ENCODE measurements around the gene TDRD9.
"Not testable (repeated sequence)": the region's sequence is repeated elsewhere in the genome, so short reads cannot be mapped to it uniquely, and the experiment has no call there.

TDRD9 gene, protein sequence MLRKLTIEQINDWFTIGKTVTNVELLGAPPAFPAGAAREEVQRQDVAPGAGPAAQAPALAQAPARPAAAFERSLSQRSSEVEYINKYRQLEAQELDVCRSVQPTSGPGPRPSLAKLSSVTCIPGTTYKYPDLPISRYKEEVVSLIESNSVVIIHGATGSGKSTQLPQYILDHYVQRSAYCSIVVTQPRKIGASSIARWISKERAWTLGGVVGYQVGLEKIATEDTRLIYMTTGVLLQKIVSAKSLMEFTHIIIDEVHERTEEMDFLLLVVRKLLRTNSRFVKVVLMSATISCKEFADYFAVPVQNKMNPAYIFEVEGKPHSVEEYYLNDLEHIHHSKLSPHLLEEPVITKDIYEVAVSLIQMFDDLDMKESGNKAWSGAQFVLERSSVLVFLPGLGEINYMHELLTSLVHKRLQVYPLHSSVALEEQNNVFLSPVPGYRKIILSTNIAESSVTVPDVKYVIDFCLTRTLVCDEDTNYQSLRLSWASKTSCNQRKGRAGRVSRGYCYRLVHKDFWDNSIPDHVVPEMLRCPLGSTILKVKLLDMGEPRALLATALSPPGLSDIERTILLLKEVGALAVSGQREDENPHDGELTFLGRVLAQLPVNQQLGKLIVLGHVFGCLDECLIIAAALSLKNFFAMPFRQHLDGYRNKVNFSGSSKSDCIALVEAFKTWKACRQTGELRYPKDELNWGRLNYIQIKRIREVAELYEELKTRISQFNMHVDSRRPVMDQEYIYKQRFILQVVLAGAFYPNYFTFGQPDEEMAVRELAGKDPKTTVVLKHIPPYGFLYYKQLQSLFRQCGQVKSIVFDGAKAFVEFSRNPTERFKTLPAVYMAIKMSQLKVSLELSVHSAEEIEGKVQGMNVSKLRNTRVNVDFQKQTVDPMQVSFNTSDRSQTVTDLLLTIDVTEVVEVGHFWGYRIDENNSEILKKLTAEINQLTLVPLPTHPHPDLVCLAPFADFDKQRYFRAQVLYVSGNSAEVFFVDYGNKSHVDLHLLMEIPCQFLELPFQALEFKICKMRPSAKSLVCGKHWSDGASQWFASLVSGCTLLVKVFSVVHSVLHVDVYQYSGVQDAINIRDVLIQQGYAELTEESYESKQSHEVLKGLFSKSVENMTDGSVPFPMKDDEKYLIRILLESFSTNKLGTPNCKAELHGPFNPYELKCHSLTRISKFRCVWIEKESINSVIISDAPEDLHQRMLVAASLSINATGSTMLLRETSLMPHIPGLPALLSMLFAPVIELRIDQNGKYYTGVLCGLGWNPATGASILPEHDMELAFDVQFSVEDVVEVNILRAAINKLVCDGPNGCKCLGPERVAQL (N-terminal part only)

GRCh38 chr14:103928011-103928890 is at the start of gene TDRD9:
TDRD9 (plus strand) TSS chr14:103928456; CDS start chr14:103928510, 54 bp downstream.
- DNase-seq (ENCODE audit: low read depth in 2 of 2): no peak

- DNase-seq (ENCODE audit: low read depth in 2 of 2): no peak
Observed at GRCh38 chr14:103879118-103879569, 49.1 kb upstream of the TDRD9 start.

DNA sequence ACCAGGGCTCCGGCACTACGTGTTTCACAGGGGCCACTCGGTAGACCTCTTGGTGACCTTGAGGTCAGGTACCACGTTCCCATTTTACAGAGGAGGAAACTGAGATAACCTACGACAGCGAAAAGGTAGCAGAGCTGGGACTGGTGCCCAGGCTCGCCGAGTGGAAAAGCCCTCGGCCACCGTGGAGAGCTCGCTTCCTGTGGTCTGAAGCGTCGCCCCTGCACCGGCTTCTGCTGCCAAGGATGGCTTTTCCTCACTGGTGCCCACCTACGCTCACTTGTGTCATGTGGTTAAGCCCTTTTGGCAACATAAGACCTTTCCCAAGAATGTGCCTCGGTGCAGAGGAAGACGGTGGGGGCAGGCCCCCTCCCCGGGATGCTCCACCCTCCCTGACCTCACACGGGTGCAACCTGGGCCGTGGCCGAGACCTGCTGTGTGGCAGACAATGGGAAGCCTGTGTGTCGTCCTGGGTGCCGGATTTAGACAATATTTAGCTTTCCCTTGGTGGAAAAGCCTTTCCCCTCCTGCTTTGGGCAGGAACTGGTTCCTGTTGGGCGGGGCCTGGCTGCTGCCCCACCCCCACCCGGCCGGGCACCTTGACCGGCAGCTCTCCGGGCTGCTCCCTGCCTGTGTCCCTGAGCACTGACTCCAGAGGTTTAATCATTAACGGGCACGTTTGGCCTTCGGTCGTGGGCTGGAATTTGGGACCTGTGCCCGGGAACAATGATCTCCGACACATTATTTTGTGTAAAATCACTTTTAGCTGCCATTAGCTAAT is 48.5 kb upstream of the TDRD9 start:
- no peak for DNase-seq (ENCODE audit: low read depth in 2 of 2)

GRCh38 chr14:103880348-103881267 is 47.6 kb upstream of the TDRD9 start:
- no peak for DNase-seq (ENCODE audit: low read depth in 2 of 2)

DNA sequence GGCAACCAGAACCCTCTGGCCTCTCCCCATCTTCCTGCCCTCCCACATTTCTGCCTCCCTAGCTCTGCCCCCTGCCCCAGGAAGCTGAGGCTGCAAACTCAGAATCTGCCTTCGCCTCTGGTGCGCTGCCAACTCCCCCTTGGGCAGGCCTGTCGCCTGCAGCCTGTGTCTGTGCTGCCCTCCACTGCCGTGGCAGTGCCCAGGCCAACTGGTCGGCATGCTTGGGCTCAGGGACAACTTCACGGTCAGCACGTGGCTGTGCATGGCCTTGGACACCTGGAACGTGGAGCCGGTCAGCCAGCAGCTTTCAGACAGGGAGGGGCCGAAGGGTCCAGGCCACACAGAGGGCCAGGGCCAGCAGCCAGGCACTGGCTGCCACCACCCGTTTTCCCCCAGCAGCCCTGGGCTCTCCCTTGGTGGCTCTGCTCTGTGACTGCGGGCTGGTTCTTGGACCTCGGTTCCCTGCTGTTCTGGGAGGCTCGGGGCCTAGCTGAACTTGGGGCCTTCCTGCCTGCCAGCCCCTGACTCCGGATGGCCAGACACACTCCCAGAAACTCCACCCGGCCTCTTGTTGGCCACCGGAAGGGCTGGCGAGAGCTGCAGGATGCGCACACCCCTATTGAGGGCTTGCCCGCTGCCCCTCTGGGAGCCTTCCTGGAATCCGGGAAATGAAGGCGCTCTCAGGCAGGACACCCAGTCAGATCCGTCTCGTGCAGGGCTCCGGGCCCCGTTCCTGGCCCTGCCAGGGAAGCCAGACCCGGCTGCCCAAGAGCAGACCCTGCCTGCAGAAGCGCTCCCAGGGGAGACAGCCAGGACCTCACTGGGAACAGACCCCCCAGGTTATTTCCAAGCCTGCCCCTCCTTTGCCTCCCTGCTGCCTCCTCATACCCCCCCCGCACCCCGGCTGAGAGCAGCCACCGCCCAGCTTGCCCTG is 46.7 kb upstream of the TDRD9 start:
- DNase-seq (ENCODE audit: low read depth in 2 of 2): no peak

DNA sequence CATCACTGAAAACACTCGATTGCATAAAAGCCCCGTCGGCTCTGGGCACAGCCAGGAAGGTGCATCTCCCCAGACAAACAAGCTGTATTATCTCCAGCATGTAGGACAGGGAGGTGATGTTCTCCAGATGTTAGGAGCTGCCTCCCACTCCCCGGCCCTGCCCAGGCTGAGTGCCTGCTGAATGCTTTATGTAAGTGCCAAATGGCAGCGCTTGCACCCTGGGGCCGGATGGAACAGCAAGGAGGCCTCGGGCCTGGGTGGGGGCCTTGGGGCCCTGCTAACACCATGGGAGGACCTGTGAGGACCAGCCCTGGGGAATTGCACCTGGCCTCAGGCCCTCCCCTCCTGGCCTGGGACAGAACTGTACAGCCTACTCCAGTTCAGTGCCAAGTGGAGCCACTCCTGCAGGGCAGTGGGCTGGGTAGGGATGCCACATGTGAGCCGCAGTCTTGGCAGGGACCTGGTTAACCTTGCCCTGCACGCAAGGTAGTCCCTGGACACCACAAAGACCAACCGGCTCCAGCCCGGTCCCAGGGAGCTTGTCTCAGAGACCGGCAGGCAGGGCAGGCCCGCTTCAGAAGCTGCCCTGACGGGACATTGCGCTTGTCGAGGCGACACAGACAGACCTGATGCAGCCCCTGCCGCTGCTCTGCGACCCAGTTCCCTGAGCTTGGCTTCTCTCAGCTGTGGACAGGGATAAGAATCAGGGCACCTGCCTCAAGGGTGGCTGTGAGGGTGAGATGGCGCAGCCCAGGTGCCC is 45.6 kb upstream of the TDRD9 start:
- DNase-seq (ENCODE audit: low read depth in 2 of 2): no peak

DNA sequence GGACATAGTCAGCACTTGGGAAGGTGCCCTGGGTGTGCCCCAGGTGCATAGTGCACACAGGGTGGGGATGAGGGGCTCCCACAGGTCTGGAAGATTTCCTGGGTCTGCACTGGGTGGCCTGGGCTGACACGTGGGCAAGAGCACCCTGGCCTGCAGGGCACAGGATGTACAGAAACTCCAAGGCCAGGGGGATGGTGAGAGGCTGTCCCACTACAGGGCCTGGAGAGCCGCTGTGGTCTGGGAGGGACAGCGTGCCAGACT is 45.1 kb upstream of the TDRD9 start:
- DNase-seq (ENCODE audit: low read depth in 2 of 2): no peak

DNA sequence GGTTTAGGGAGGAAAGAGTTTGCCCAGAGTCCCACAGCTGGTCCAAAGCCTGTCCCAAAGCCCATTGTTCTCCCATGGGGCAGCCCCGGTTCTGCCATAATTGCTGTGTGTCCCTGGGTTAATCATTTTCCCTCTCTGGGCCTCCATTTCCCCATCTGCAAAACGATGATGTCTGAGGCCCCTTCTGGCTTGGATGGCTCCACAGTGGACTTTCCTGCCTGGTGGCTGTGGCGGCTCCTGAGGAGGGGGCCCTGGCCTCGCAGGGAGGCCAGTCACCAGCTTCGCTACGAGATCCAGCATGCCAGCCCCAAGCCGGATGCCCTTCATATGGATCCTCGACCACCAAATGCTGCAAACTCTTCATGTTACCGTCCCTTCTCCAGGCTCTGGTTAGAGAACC is 43.4 kb upstream of the TDRD9 start:
- no peak for DNase-seq (ENCODE audit: low read depth in 2 of 2)

GRCh38 chr14:103885509-103885932 is 42.7 kb upstream of the TDRD9 start:
- DNase-seq (ENCODE audit: low read depth in 2 of 2): no peak

DNA sequence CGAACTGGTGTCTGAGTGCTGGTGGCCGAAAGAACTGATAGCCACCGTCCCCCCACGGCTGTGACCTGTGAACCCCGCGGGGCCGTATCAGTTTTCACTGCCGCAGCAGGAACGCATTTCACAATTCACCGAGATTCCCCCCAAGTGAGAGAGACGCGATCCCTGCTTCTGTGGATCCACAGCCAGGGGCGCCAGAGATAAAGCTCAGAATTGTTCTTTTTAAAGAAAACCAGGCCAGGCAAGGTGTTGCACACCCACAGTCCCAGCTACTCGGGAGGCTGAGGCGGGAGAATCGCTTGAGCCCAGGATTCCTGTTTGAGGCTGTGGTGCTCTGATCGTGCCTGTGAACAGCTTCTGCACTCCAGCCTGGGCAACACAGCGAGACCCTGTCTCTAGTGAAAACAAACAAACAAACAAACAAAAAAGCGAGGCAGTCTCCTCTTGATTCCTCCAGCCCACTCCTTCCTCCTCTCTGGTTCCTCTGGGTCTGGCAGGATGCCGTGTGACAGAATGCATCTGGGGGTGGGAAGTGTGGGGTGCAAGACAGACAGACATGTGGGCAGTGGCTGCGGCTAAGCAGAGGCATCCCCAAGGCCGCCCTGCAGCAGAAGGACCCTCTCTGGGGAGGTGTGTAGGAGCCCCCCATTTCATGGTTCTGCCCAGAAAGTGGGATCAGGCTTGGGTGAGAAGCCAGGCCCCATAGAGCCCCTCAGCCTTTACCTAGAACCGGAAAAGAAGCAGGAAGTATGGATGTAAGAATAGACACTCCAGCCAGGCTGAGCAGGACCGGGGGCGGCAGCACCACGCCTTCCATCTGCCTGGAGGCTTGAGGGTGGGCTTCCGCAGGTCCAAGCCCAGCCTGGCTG is 41.7 kb upstream of the TDRD9 start:
- no peak for DNase-seq (ENCODE audit: low read depth in 2 of 2)

GRCh38 chr14:103887170-103887501 is 41.1 kb upstream of the TDRD9 start:
- no peak for DNase-seq (ENCODE audit: low read depth in 2 of 2)

DNA sequence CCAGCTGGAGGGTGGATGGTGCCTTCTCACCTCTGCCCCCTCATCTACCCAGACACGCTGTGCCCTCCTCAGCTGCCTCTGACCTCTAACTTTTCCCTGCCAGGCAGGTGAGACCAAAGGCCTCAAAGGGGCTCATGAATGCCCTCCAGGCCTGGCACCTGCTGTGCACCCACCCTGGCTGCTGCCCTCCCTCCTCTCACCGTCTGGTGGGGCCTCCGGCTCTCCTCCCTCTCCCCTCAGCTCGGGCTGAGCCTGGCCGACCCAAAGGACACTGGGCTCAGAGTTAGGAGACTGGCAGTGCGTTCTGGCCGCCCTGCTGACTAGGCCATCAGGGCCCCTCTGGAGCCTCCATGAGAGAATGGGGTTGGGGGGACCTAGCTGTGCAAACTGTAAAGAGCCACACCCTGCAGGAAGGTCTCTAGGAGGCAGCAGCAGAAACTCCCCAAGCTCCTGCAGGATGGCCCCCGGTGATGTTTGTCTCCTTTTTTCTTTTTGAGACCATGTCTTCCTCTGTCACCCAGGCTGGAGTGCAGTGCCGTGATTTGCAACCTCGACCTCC is 40.6 kb upstream of the TDRD9 start:
- DNase-seq (ENCODE audit: low read depth in 2 of 2): no peak

DNA sequence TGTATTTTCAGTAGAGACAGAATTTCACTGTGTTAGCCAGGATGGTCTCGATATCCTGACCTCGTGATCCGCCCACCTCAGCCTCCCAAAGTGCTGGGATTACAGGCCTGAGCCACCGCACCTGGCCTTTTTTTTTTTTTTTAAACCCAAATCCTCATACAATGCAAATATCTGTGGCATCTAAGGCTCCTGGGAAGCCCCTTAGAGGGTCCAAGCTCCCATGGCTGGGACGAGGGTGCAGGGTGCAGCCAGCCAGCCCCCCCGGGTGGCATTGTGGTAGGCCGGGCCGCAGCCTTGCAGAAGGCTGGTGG is 39.3 kb upstream of the TDRD9 start:
- DNase-seq (ENCODE audit: low read depth in 2 of 2): not testable (repeated sequence)

DNA sequence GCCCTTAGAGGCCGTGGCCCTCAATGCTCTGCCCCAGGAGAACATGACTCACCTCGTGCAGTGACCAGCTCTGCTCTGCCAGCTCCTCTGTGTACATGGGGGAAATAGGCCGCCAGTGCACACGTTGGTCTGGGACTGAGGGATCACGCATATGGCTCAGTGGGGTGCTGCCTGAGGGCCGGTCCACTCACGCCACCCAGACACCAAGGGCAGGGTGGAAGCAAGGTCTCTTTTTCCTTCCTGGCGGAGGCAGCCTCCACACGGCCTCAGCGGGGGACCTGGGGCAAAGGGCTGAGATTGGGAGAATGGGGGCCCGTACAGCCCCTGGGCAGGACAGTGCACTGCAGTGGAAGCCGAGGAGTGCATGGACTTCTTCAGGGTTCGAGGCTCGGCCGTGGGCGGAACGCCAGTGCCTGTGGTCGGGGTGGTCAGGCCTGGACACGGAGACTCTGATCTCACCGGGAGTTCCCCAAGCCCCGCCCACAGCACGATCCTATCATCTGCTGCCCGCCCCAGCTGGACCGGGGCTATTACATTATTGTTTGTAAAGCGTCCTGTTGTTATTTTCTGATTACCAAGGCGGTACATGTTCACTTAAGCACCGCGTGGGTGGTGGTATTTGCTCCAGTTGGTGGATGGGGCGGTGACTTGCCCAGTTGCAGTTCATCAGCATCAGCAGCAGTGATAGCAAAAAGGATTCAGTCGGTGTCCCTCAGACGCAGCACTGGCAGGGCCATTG is 38.8 kb upstream of the TDRD9 start:
- DNase-seq (ENCODE audit: low read depth in 2 of 2): no peak

GRCh38 chr14:103890052-103890371 is 38.2 kb upstream of the TDRD9 start:
- DNase-seq (ENCODE audit: low read depth in 2 of 2): no peak

Measured in stimulated activated CD4-positive, alpha-beta T cell treated with anti-CD3 and anti-CD28 coated beads, Interleukin-1b, Interleukin-23, amount 100 ng/mL, for 1 hour (primary cell).